Measurements from ENCODE around the gene NCAPG2.

NCAPG2 gene

GRCh38 chr7:158666401-158666800, 38.2 kb downstream of the NCAPG2 start:
- no peak overlapping the region for H3K4me3 ChIP-seq (ENCODE audit: insufficient read depth in 1 of 2, low read depth in 1 of 2, low read length in 2 of 2)
- WGBS = 97% methylated on average over 3 of the region's 5 CpGs

GRCh38 chr7:158664406-158664805, 40.2 kb downstream of the NCAPG2 start:
- Histone ChIP-seq H3K27me3 (ENCODE audit: control insufficient read depth in 1 of 2, insufficient read depth in 1 of 2, low read length in 2 of 2) (no peaks in the 10 kb centered on the region), H4K91ac (ENCODE audit: low read length) (no peak overlapping the region), H3K23ac (ENCODE audit: low read length in 2 of 2) (no peak overlapping the region), H3K4me3 (ENCODE audit: insufficient read depth in 1 of 2, low read depth in 1 of 2, low read length in 2 of 2) (no peak overlapping the region), H2BK5ac (ENCODE audit: low read depth, low read length, poor library complexity, severe bottlenecking) (no peak overlapping the region), H2AK5ac (ENCODE audit: low read length, severe bottlenecking) (no peak overlapping the region), H3K4me1 (ENCODE audit: control insufficient read depth, insufficient read depth, low read depth, low read length) (no peaks in the 10 kb centered on the region), H3K18ac (ENCODE audit: low read depth in 1 of 2, low read length in 2 of 2) (no peak overlapping the region), H3K4me2 (ENCODE audit: low read length, poor library complexity, severe bottlenecking) (no peak overlapping the region), H2BK15ac (ENCODE audit: low read depth, poor library complexity, severe bottlenecking) (no peak overlapping the region), H3K14ac (ENCODE audit: low read length in 2 of 2) (no peak overlapping the region), H2AFZ (ENCODE audit: low read depth, low read length) (no peak overlapping the region), H3K79me1 (replicated peaks; ENCODE audit: low read length, poor library complexity, severe bottlenecking) (peaks cover 19% of the 10 kb centered on the region), H3K9me3 (ENCODE audit: control insufficient read depth, low read length) (no peaks in the 10 kb centered on the region), H2BK120ac (ENCODE audit: low read depth, low read length) (no peak overlapping the region), H3K36me3 (ENCODE audit: control insufficient read depth in 1 of 2, insufficient read depth in 2 of 2, low read depth in 1 of 2, low read length in 2 of 2) (peaks cover 7 to 20% of the 10 kb centered on the region in 2 experiments), H3K4ac (ENCODE audit: low read depth in 1 of 2, low read length in 2 of 2) (no peak overlapping the region), H3K27ac (ENCODE audit: low read length, poor library complexity, severe bottlenecking) (no peak overlapping the region), H4K8ac (ENCODE audit: low read length) (no peak overlapping the region), H3K9ac (ENCODE audit: low read length) (no peak overlapping the region), H2BK12ac (ENCODE audit: low read length in 2 of 2) (no peak overlapping the region)
- DNase-seq = no peak
- 97% methylated on average over 12 of the region's 12 CpGs for WGBS

More at GRCh38 chr7:158666401-158666800, 38.2 kb downstream of the NCAPG2 start:
- Histone ChIP-seq H3K23ac (ENCODE audit: low read length in 2 of 2) (no peak overlapping the region), H3K79me1 (replicated peaks; ENCODE audit: low read length, poor library complexity, severe bottlenecking) (peaks cover 19% of the 10 kb centered on the region), H2AK5ac (ENCODE audit: low read length, severe bottlenecking) (no peak overlapping the region), H3K9ac (ENCODE audit: low read length) (no peak overlapping the region), H3K18ac (ENCODE audit: low read depth in 1 of 2, low read length in 2 of 2) (no peak overlapping the region), H3K36me3 (ENCODE audit: control insufficient read depth in 1 of 2, insufficient read depth in 2 of 2, low read depth in 1 of 2, low read length in 2 of 2) (peaks cover 7 to 25% of the 10 kb centered on the region in 2 experiments), H3K4me2 (ENCODE audit: low read length, poor library complexity, severe bottlenecking) (no peak overlapping the region), H2BK5ac (ENCODE audit: low read depth, low read length, poor library complexity, severe bottlenecking) (no peak overlapping the region), H2BK12ac (ENCODE audit: low read length in 2 of 2) (no peak overlapping the region), H3K4ac (ENCODE audit: low read depth in 1 of 2, low read length in 2 of 2) (no peak overlapping the region), H3K14ac (ENCODE audit: low read length in 2 of 2) (no peak overlapping the region), H3K9me3 (ENCODE audit: control insufficient read depth, low read length) (no peaks in the 10 kb centered on the region), H2BK120ac (ENCODE audit: low read depth, low read length) (no peak overlapping the region), H3K27ac (ENCODE audit: low read length, poor library complexity, severe bottlenecking) (no peak overlapping the region), H2AFZ (ENCODE audit: low read depth, low read length) (no peak overlapping the region), H3K4me1 (ENCODE audit: control insufficient read depth, insufficient read depth, low read depth, low read length) (no peaks in the 10 kb centered on the region), H4K91ac (ENCODE audit: low read length) (no peak overlapping the region), H2BK15ac (ENCODE audit: low read depth, poor library complexity, severe bottlenecking) (no peak overlapping the region), H3K27me3 (ENCODE audit: control insufficient read depth in 1 of 2, insufficient read depth in 1 of 2, low read length in 2 of 2) (no peaks in the 10 kb centered on the region), H4K8ac (ENCODE audit: low read length) (no peak overlapping the region)
- no peak for DNase-seq

- Histone ChIP-seq H2AK5ac (ENCODE audit: low read length, severe bottlenecking) (no peak overlapping the region), H2BK120ac (ENCODE audit: low read depth, low read length) (no peak overlapping the region), H3K9ac (ENCODE audit: low read length) (no peak overlapping the region), H2AFZ (ENCODE audit: low read depth, low read length) (no peak overlapping the region), H3K27me3 (ENCODE audit: control insufficient read depth in 1 of 2, insufficient read depth in 1 of 2, low read length in 2 of 2) (no peaks in the 10 kb centered on the region), H3K18ac (ENCODE audit: low read depth in 1 of 2, low read length in 2 of 2) (no peak overlapping the region), H3K27ac (ENCODE audit: low read length, poor library complexity, severe bottlenecking) (no peak overlapping the region), H2BK5ac (ENCODE audit: low read depth, low read length, poor library complexity, severe bottlenecking) (no peak overlapping the region), H4K91ac (ENCODE audit: low read length) (no peak overlapping the region), H3K4me1 (ENCODE audit: control insufficient read depth, insufficient read depth, low read depth, low read length) (no peaks in the 10 kb centered on the region), H3K4me2 (ENCODE audit: low read length, poor library complexity, severe bottlenecking) (no peak overlapping the region), H2BK15ac (ENCODE audit: low read depth, poor library complexity, severe bottlenecking) (no peak overlapping the region), H3K36me3 (ENCODE audit: control insufficient read depth in 1 of 2, insufficient read depth in 2 of 2, low read depth in 1 of 2, low read length in 2 of 2) (peaks cover 7 to 20% of the 10 kb centered on the region in 2 experiments), H2BK12ac (ENCODE audit: low read length in 2 of 2) (no peak overlapping the region), H4K8ac (ENCODE audit: low read length) (no peak overlapping the region), H3K79me1 (replicated peaks; ENCODE audit: low read length, poor library complexity, severe bottlenecking) (peaks cover 19% of the 10 kb centered on the region), H3K9me3 (ENCODE audit: control insufficient read depth, low read length) (no peaks in the 10 kb centered on the region), H3K4me3 (ENCODE audit: insufficient read depth in 1 of 2, low read depth in 1 of 2, low read length in 2 of 2) (no peak overlapping the region), H3K23ac (ENCODE audit: low read length in 2 of 2) (no peak overlapping the region), H3K4ac (ENCODE audit: low read depth in 1 of 2, low read length in 2 of 2) (no peak overlapping the region), H3K14ac (ENCODE audit: low read length in 2 of 2) (no peak overlapping the region)
- DNase-seq = no peak
- 96% methylated on average over 1 of the region's 2 CpGs for WGBS
These were observed 41.2 kb downstream of the NCAPG2 start for GRCh38 chr7:158663428-158663741.

- Histone ChIP-seq H3K14ac (ENCODE audit: low read length in 2 of 2) (no peak overlapping the region), H2BK12ac (ENCODE audit: low read length in 2 of 2) (no peak overlapping the region), H2BK15ac (ENCODE audit: low read depth, poor library complexity, severe bottlenecking) (no peak overlapping the region), H2BK120ac (ENCODE audit: low read depth, low read length) (no peak overlapping the region), H3K4me3 (ENCODE audit: insufficient read depth in 1 of 2, low read depth in 1 of 2, low read length in 2 of 2) (no peak overlapping the region), H2AFZ (ENCODE audit: low read depth, low read length) (no peak overlapping the region), H2BK5ac (ENCODE audit: low read depth, low read length, poor library complexity, severe bottlenecking) (no peak overlapping the region), H2AK5ac (ENCODE audit: low read length, severe bottlenecking) (no peak overlapping the region), H3K27me3 (ENCODE audit: control insufficient read depth in 1 of 2, insufficient read depth in 1 of 2, low read length in 2 of 2) (no peaks in the 10 kb centered on the region), H3K23ac (ENCODE audit: low read length in 2 of 2) (no peak overlapping the region), H3K4me1 (ENCODE audit: control insufficient read depth, insufficient read depth, low read depth, low read length) (no peaks in the 10 kb centered on the region), H3K9ac (ENCODE audit: low read length) (no peak overlapping the region), H4K8ac (ENCODE audit: low read length) (no peak overlapping the region), H3K36me3 (ENCODE audit: control insufficient read depth in 1 of 2, insufficient read depth in 2 of 2, low read depth in 1 of 2, low read length in 2 of 2) (peaks cover 7 to 20% of the 10 kb centered on the region in 2 experiments), H3K79me1 (replicated peaks; ENCODE audit: low read length, poor library complexity, severe bottlenecking) (peaks cover 19% of the 10 kb centered on the region), H3K4ac (ENCODE audit: low read depth in 1 of 2, low read length in 2 of 2) (no peak overlapping the region), H3K4me2 (ENCODE audit: low read length, poor library complexity, severe bottlenecking) (no peak overlapping the region), H3K18ac (ENCODE audit: low read depth in 1 of 2, low read length in 2 of 2) (no peak overlapping the region), H3K27ac (ENCODE audit: low read length, poor library complexity, severe bottlenecking) (no peak overlapping the region), H3K9me3 (ENCODE audit: control insufficient read depth, low read length) (no peaks in the 10 kb centered on the region), H4K91ac (ENCODE audit: low read length) (no peak overlapping the region)
- DNase-seq = no peak
- WGBS = 91% methylated on average over 12 of the region's 14 CpGs
These were observed 41.8 kb downstream of the NCAPG2 start for GRCh38 chr7:158662610-158663427.
